HG03135 (cell line): ENCODE results near the gene RGS19.
A peak's percentile ranks its signal among the peaks of the same experiment; 100 is the strongest.

ENCODE experiments used
- ATAC-seq: cut with Tn5 transposase; IDR thresholded peaks from one replicate; pipeline ENCODE4 v1.9.1; 2021; ENCODE audit warnings: mild to moderate bottlenecking, moderate library complexity; ENCODE audit not compliant: unreplicated experiment

RGS19 gene

DNA sequence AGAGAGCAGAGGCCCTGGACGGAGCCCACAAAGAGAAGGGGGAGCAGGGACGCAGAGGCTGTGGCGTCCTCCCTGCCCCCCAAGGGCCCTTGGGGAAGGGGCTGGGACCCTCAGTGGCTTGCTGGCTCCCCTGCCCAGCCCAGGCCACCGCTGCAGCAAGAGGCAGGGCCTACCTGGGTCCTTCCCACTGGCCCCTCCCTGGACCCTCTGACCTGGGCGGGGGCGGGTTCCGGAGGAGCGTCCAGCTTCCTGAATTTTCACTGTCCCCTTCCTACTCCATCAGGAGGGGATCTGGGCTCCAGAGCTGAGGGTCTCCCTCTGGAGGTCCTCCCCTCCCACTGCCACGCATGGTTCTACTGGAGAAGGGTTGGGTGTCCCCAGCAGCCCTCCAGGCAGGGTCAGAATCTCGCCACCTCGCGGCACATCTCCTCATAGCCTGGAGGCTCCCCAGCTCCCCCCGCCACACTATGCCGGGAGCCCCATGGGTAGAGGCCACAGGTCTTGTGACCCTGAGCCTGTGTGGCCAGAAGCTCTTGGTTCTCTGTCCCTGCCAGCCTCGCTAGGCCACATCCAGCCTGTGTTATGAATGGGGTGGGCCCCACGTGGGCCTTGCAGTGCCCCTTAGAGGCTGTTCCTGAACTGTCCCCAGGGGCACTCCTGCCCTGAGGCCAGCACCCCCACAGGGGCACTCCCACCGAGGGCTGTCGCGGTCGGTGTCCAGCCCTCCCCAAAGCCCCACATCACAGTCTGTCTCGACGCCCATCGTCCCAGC, 28.9 kb downstream of the RGS19 start:
- ATAC-seq = no peak

DNA sequence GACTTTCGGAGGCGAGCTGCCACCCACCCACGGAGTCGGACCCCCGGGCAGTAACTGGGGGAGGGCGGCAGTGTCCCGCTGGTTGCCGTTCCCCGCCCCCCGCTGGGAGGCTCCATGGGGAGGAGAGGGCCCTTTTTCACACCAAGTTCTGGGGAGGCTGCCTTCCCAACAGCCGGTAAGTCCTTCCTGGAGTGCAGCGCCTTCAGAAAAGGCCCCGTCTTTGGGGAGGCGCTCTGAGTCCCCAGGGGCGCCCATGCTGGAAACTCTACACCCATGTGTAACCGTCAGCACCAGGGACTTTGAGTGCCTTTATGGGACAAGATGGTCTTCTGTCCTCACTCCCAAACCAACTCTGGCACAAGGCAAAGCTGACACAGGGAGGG, 29.4 kb downstream of the RGS19 start:
- no peak for ATAC-seq

DNA sequence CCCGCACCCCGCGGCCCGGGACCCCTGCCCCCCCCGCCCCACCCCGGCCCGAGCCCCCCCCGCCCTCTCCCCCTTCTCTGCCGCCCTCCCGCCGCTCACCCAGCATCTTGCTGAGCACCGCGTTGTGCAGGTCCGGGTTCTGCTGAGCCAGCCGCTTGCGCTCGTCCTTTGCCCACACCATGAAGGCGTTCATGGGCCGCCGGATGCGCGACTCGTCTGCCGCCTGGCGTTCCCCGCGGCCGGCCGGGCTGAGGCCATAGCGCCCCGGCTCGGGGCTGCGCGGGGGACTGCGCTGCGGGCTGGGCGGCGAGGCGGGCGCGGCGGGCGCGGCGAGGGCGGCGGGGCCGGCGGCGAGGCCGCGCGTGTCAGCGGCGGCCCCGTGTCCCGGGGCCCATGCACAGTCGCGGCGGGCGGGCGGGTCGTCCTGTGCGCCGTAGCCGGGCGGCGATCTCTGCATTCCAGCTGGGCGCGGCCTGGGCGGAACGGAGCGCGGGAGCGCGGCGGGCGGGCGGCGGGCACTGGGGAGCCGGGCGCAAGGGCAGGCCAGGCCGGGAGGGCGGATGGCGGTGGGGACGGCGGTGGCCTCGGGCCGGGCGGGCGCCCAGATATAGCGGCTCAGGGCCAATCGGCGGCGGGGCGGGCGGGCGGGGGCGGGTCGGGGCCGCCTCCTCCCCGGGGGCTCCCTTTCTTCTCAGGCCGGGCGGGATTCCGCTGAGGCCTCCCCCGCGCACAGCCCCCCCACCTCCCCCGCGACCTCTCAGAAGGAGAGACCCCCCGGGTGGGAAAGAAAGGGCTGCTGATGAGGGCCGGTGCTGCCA, 30.0 kb downstream of the RGS19 start, which contains the start of gene SOX18:
SOX18 (minus strand) TSS at position 580 of the 818 bp plus-strand sequence; CDS start at position 457, 123 bp downstream.
- ATAC-seq = no peak

DNA sequence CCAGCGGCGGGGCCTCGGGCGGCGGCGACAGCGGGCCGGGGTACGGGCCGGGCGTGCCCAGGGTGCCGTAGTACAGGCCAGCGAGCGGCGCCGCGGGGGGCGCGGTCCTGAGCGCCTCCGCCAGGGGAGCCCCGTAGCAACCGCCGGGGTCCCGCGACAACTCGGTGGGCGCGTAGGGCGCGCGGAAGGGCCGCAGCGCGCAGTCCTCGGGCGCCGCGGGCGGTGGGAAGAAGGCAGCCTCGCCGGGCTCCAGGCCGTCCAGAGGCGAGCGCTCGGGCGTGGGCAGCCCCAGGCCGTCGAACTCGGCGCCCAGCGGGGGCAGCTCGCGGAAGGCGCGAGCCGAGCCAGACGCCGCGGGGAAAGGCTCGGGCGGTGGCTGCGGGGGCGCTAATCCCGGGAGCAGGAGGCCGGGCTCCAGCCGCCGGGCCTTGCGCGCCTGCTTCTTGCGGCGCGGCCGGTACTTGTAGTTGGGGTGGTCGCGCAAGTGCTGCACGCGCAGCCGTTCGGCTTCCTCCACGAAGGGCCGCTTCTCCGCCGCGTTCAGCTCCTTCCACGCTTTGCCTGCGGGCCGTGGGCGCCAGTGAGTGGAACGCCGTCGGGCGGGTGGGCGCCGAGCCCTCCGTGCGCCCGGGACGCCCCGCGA, 30.8 kb downstream of the RGS19 start:
- no peak for ATAC-seq

DNA sequence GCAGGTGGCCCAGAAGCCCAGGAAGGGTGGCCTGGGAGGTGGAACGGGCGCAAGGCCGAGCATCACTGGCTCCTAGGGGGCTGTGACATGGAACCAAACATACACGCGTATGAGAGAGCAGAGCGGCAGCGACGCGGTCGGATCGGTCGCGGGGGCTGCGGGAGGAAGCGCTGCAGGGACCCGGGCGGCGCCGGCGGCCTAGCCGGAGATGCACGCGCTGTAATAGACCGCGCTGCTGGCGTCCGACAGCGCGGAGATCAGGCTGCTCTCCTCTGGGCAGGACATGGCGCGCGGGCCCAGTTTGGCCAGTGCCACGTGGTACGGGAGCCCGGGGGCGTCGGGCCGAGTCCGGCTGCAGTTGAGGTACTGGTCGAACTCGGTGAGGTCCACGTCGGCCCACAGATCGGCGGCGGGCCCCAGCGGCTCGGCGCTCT, 31.3 kb downstream of the RGS19 start:
- ATAC-seq = no peak

DNA sequence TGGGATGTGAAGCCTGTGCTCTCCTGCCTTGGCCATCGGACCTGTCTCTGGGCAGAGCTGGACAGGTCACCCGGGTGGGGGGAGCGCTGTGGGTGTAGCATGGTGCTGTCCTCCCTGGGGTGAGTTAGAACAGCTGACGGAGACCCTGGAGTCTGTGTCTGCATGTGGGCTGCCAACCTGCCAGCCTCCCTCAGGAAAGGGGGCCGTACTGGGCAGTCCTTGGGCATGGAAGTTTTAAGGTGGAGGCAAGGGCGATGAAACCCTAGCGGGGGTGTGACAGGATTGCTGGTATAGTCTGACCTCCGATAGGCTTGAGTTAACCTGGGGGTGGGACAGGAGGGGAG, 32.3 kb downstream of the RGS19 start:
- ATAC-seq = no peak

DNA sequence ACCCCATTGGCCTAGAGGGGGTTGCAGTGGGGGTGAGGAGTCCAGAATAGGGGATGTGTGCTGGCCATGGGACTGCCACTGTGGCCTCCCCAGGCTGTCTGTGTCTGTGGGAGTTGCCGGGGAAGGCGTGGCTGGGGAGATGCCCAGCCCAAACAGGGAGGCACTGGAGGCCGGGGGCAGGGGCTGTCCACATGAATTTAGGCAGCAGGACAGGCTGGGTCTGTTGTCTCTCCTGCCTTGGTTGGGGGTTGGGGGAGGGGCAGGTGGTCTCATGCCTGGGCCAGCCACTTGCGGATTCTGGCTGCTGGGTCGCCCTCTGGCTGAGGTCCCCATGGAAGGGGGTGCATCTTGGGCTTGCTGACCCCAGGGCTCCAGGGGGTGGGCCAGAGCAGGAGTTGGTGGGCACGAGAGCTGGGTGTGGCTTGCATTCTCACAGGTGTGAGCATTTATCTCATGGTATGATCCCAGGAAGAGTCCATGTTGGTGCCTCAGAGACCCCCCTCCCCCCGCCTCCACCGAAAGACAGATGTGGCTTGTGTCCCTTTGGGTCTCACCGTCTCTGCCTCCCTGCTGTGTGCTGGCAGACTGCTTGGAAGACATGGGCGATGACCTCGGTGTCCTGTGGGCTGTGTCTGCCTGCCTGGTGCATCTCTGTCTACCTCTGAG, 33.8 kb downstream of the RGS19 start:
- no peak for ATAC-seq

DNA sequence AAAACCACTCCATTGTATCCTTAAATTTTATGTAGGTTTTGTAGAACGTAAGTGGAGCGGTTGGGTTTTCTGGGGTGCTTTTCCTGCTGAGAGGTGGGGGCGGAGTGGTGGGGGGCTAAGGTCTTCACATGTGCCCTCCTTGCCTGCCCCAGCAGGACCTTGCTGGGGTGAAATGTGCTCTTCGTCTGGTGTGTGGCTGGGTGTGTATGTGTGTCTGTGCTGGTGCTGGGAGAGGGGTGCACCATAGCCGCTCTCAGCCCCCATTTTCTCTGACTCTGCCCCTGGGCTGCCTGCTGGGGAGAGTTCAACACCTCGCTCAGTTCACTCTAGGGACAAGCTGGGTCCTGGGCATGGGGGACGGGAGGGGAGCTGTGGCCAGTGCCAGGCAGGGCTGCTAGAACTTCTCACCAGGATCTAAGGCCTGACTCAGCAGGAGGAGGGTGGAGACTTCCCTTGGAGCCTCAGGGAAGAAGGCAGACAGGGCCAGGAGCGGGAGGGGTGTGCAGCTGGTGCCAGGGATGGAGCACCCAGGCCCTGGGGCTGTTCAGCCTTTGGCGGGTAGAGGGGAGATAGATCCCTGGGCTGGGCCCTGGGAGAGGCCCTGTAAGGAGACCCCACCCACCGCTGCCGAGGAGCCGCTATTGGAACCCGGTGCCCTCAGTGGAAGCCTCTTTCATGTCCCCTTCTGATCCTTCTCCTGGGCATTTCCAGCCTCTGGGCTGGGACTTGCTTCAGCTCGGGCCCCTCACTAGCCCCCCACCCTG, 34.7 kb downstream of the RGS19 start:
- no peak for ATAC-seq

DNA sequence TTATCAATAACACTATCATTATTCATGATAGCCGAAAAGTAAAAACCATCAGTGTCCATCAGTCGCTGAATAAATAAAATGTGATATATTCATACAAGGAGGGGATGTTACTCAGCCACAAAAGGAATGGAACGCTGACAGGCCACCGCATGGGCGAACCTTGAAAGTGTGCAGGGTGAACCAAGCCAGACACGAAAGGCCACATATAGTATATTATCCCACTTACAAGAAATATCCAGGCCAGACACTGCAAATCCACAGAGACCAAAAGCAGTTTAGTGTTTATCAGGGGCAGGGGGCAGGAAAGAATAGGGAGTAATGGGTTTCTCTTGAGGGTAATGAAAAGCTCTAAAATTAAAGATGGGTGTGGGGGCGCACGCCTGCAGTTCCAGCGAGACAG, 35.5 kb downstream of the RGS19 start:
- no peak for ATAC-seq

DNA sequence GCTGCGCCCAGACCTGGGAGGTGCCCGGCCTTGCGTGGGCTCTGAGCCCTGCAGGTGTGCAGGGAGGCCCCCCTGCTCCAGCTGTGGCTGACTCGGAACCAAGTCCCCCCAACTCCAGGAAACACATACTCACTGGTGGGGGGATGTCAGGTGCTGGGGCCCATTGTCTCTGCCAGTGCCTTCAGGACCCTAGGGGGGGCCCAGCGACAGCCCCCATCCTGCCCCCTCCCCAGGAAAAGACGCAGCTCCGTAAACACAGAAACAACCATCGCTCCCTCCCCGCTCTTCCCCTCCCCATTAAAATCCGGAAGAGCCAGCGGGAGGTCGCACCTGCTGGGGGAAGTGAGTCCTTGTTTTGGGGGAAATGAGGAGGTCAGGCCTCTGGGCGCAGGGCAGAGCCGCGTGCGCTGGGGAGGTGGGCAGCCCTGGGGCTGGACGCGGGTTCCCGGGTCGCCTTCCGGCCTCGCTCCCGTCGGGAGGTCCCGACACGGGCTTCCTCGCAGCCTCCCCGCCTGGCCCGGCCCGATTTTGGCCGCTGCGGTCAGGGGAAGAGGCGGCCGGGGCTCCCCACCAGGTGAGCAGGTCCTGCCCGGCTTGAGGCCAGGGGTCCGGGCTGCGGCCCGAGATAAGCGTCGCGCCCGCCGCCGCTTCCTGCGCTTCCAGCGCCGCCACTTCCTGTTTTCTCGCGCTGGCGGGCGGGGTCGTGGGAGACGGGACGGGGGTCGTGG, 37.1 kb downstream of the RGS19 start:
- ATAC-seq = no peak

DNA sequence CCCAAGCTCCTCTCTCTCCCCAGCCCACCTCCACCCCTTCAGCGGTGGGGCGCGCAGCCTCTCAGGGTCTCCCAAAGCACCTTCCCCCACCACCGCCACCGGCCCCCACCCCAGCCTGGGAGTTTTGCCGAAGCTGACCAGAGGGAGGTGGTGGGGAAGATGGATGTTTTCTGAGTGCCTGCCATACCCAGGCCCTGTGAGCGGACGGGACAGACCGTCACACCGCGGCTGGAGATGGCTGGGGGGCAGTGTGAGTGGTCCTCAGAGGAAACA, 37.6 kb downstream of the RGS19 start:
- ATAC-seq = no peak

DNA sequence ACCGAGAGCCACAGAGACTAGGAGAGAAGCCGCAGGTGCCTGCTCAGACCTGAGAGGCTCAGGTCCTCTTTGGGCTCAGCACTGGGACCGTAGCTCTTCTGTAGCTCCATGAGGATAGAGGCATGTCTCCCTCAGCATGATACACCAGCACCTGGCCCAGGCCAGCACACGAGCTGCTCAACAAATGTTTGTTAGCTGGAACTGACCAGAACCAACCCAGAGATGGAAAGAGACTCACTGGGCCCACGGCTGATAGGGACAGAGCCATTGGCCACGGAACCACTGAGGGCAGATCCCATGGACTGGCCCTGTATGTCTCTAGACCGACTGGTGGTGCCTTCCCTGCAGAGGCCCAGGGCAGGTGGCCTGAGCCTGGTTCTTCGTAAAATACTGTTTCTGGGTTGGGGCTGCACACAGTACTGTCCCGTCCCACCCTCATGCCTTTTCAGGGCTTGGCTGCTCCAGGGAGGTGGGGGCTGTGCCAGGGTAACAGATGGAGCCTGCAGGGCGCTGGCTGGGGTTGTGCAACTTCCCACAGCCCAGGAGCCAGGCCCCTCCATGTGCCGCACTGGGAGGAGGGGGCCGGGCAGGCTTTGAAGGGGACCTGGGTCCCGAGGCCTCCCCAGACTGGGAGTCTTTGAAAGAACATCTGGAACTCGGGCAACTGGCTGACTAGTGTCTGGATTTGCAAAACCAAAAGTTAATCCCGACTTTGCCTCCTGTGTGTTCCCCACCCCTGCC, 38.1 kb downstream of the RGS19 start:
- ATAC-seq = no peak

DNA sequence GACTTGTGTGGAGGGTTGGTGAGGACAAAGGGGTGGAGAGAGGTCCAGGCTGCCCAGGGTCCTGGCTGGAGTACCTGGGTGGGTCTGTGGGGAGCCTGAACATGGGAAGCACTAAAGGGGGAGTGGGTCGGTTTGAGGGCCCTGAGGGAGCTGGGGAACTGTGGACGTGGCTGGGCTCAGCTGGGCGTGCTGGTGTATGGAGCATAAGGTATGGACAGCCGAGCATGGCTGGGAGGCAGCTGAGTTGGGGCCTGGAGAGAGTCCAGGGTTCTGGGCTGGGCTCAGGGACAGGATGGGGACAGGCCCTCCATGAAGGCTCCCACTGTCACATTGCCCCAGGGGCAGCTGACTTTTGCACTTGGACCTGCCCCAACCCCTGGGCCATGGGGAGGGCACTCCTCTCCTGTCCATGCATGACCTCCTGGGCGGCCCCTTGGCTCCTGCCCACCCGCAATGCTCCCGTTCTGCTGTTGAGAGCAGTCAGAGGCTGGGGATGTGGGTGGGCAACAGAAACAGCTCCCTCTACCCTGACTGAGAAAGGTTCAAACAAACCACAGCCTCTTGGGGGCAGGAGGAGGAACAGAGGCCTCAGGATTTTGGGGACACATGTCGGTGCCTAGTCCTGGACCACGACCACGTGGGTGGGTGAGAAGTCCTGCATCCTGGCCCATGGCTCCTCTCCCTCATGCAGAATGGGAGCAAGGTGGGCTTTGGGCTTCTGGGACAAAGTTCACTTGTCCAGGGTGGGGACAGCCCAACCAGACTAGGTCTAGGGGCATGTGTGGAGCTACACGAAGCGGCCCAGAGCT, 38.9 kb downstream of the RGS19 start:
- ATAC-seq = no peak

DNA sequence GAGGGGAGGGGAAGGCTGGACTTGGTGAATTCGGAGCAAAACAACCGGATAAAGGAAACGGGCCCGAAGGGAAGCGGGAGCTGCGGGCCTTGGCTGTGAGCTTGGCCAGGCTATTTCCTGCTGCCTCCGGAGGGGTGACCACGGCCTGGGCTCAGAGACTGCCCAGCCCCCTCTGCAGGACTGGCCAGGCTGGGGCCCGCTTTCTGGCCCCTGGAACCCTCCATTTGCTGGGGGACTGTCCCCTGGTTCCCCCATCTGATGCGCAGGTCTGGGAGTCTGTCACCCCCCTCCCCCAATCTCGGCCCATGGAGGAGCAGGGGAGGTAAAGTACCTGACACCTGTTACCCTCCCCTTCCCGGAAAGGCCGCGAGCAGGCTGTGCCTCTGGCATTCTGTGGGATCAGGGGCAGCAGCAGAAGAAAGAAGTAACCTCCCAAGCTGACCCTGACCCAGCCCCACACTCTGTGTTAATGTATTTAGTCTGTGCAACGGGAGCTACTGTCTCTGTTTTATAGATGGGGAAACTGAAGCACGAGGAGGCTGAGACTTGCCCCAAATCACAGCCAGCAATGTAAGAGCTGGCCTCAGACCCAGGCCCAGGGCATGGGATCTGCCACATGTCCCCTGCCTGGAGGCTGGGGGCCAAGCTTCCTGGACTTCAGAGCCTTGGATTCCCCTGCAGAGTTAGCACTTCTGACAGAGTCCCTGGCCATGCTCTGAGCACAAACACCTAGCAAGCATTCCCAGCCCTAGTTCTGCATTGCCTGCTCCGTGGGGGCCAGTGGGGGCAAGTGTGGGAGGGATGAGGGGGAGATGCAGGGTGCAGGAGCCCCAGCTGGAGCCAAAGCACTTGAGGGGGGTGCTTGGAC, 39.8 kb downstream of the RGS19 start:
- no peak for ATAC-seq

DNA sequence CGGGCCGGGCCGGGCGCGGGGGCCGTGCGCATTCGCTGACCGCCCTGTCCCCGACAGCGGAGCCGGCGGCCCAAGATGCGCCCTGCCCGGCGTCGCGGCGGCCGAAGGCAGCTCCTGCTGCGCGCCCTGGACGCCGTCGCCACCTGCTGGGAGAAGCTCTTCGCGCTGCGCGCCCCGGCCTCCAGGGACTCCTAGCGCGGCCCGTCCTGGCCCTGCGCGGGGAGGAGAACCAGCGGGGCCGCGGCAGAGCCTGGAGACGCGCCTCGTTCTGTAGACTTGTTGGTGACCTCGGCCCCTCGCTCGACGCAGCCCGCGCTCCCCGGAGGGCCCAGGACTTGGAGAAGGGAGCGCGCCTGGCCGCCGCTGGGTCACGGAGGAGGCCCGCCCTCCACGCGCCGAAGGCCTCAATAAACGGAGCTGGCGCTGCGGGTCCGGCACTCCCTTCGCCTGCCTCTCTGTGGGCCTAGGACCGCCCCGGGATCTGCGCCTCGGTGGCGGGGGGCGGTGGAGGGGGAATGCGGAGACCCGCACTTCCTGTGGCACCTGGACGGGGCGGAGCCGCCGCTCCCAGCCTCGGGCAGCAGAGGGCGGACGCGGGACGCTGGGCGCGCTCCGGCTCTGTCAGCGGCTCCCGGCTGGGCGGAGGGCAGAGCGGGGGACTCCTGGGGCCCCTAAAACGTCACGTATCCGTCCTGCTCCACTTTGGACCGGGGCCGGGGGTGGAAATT, 40.6 kb downstream of the RGS19 start:
- ATAC-seq = peak; percentile 47

DNA sequence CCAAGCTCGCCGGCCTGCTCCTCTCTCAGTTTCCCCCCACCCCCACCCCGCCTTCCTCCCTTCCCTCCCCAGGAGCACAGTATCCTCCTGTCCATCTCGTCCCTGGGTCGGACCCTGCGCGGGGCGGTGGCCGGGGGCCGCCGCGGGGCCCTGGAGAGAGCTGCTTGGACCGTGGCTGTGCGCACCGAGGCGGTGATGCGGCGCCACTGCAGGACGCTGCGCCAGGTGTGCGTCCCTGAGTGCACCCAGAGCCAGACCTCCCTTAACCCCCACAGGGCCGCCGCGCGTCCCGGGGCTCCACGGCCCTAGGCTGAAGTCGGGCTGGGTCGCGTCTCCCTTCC, 41.1 kb downstream of the RGS19 start:
- peak; percentile 26 for ATAC-seq
